ENCODE measurements around the gene CCT7. TPM values are rescaled to one million over a fixed set of nuclear protein-coding genes. Genes with fewer than 3 reads are reported as not detected.

The CCT7 gene
- total and polyA plus RNA-seq, 4 experiments from 2014 or later: 187 to 400 (median 213) TPM

DNA sequence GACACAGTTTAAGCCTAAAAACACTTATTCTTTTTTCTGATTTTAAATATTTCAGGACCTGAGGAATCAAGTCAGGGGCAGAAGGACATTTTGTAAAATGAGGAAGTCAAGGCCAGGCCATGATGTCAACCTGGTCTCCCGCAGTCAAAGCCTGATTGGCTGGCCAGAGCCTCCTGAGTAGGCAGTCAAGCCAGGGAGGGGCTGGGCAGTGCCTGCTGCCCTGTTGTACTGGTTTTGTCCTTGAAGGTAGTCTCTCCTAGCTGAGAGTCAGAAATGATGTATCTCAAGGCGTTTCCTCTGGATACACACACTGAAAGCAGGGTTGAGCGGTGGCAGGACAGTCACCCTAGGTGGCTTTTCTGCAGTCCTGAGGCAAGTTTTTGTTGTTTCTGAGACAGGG is 19.8 kb downstream of the CCT7 start:
- Histone ChIP-seq H3K4me1 (ENCODE audit: insufficient read depth, low read length) (peaks cover 8% of the 10 kb centered on the region), H3K9me3 (ENCODE audit: control insufficient read depth in 1 of 2, low read length in 2 of 2) (no peaks in the 10 kb centered on the region), H3K4me3 (ENCODE audit: low read length in 2 of 2) (no peak overlapping the region), H3K27me3 (ENCODE audit: insufficient read depth, low read length) (no peaks in the 10 kb centered on the region), H3K27ac (ENCODE audit: low read depth, low read length) (no peak overlapping the region), H3K36me3 (ENCODE audit: insufficient read depth, low read length) (peaks cover 42% of the 10 kb centered on the region)
- Mint-ChIP-seq H3K4me3 (no peak overlapping the region), H3K36me3 (peaks cover 38 to 48% of the 10 kb centered on the region in 2 donors), H3K27ac (no peak overlapping the region), H3K4me1 (peaks cover 1 to 21% (median 5%) of the 10 kb centered on the region in 4 donors), H3K9me3 (peaks cover 0 to 2% (median 0%) of the 10 kb centered on the region in 8 donors), H3K27me3 (no peaks in the 10 kb centered on the region)
- ChIA-PET POLR2A (ENCODE audit: partially characterized antibody) (interaction anchor here (1.8 kb wide), 1 partner anchor 19 kb away, joined by 11 read pairs; the partner anchor contains the start of gene CCT7), CTCF (ENCODE audit: partially characterized antibody) (interaction anchor here (1.4 kb wide), 1 partner anchor 18 kb away, joined by 3 read pairs; no protein-coding TSS in a partner anchor)
- DNase-seq: no peak
- intact Hi-C loops (cut with micrococcal nuclease): no loop called here

DNA sequence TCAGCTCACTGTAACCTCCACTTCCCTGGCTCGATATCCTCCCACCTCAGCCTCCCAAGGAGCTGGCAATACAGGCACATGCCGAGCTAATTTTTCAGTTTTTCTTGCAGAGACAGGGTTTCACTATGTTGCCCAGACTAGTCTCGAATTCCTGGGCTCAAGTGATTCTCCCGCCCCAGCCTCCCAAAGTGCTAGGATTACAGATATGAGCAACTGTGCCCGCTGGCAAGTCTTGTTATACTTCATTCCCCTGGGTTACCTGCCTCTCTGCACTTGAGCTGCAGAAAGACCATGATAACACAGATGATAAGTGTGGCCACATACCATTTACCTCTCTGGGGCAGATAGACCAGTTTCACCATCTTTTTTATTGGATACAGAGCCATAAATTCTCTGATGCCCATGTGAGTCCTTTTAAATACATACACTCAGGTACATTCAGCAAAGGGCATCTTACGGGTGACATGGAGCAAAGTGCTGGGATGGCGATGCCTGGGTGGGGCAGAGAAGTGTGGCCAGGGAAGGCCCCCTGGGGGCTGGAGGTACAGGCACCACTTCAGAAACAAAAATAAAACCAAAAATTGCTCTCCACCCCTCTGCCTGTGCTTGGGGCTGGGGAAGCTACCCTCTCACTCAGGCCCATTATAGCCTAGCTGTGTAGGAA is 20.4 kb downstream of the CCT7 start:
- CTCF ChIA-PET (ENCODE audit: partially characterized antibody): interaction anchor here (1.4 kb wide), 1 partner anchor 19 kb away, joined by 3 read pairs; no protein-coding TSS in a partner anchor
- Mint-ChIP-seq H3K9me3 (peaks cover 0 to 2% (median 0%) of the 10 kb centered on the region in 8 donors), H3K4me3 (no peak overlapping the region), H3K27me3 (no peaks in the 10 kb centered on the region), H3K27ac (peak overlapping the region in 2 of 7 donors; percentile 29 to 48), H3K36me3 (peaks cover 34 to 43% of the 10 kb centered on the region in 2 donors), H3K4me1 (peaks cover 1 to 21% (median 5%) of the 10 kb centered on the region in 4 donors)
- H3K9me3 ChIP-seq (ENCODE audit: control insufficient read depth in 1 of 2, low read length in 2 of 2): no peaks in the 10 kb centered on the region
- no peaks in the 10 kb centered on the region for H3K27me3 ChIP-seq (ENCODE audit: insufficient read depth, low read length)
- peaks cover 8% of the 10 kb centered on the region for H3K4me1 ChIP-seq (ENCODE audit: insufficient read depth, low read length)
- no peak for DNase-seq
- peaks cover 36% of the 10 kb centered on the region for H3K36me3 ChIP-seq (ENCODE audit: insufficient read depth, low read length)
- H3K4me3 ChIP-seq (ENCODE audit: low read length in 2 of 2): no peak overlapping the region
- POLR2A ChIA-PET (ENCODE audit: partially characterized antibody): interaction anchor here (1.8 kb wide), 1 partner anchor 20 kb away, joined by 11 read pairs; the partner anchor contains the start of gene CCT7
- no peak overlapping the region for H3K27ac ChIP-seq (ENCODE audit: low read depth, low read length)
- intact Hi-C loops (cut with micrococcal nuclease): no loop called here

DNA sequence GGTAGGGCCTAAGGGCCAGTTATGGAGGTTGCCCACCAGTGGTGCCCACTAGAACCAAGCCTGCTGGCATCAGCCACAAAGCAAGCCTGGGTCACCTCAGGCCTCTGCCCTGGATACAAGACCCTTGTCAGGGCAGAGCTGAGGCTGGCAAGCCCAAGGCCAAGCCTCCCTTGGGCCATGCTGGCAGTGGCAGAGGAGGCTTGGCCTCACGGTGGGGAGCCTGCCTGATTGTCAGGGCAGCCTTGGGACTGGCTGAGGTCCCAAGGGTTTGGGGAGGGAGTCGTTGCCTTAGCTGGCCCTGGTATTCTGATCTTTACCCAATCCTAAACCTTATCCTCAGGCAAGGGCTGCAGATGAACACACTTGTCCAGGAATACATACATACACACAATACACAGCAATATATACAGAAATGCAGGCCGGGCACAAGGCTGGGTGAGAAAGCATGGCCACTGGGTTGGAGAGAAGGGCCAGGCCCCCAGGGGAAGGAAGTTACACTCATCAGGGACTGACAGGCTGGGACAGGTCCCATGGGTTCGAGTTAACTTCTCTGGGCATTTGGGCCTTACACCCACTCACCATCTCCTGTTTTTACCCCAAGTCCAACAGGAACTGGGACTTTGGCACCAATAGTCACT is 21.0 kb downstream of the CCT7 start:
- no peak for DNase-seq
- Mint-ChIP-seq H3K36me3 (peaks cover 27 to 37% of the 10 kb centered on the region in 2 donors), H3K9me3 (peaks cover 0 to 2% (median 0%) of the 10 kb centered on the region in 8 donors), H3K4me3 (no peak overlapping the region), H3K4me1 (peaks cover 1 to 21% (median 5%) of the 10 kb centered on the region in 4 donors), H3K27me3 (no peaks in the 10 kb centered on the region), H3K27ac (peak overlapping the region in 1 of 7 donors; percentile 29)
- peaks cover 8% of the 10 kb centered on the region for H3K4me1 ChIP-seq (ENCODE audit: insufficient read depth, low read length)
- H3K36me3 ChIP-seq (ENCODE audit: insufficient read depth, low read length): peaks cover 30% of the 10 kb centered on the region
- H3K27me3 ChIP-seq (ENCODE audit: insufficient read depth, low read length): no peaks in the 10 kb centered on the region
- intact Hi-C loops (cut with micrococcal nuclease): no loop called here
- no peak overlapping the region for H3K27ac ChIP-seq (ENCODE audit: low read depth, low read length)
- ChIA-PET CTCF (ENCODE audit: partially characterized antibody) (no interaction called here), POLR2A (ENCODE audit: partially characterized antibody) (no interaction called here)
- H3K4me3 ChIP-seq (ENCODE audit: low read length in 2 of 2): no peak overlapping the region
- H3K9me3 ChIP-seq (ENCODE audit: control insufficient read depth in 1 of 2, low read length in 2 of 2): no peaks in the 10 kb centered on the region

DNA sequence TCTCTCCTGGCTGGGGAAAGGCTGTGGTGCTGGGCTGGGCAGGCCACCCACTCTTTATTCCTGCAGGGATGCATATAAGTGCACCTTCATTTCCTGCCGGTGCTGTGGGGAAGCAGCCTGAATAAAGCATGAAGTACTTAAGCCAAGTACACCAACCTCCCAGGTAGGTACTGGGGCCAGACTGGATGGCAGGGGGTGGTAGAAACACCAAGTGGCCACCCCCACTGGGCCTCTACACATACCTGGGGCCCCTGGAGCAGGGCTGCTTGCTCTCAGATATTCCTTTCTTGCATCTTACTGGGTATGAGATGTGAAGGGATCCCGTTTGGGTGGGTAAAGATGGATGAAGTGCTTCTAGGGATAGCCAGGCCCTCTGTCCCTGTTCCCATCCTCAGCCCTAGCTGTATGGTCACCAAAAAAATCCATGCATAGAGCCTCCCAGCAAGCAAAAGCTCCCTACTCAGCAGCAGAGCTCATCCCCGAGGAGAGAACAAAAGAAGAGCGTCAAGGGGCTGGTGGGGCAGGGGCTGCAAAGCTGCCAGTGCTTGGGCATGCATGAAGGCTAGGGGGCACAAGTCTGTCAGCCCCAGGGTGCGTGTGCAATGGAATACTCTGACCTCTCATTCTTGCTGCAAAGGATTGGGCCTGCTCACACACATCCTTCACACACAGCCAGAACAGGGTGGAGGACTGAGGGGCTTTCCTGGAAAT is 22.0 kb downstream of the CCT7 start:
- Mint-ChIP-seq H3K27ac (peak overlapping the region in 5 of 7 donors; percentile 11 to 76 (median 62)), H3K4me1 (peaks cover 1 to 21% (median 5%) of the 10 kb centered on the region in 4 donors), H3K27me3 (no peaks in the 10 kb centered on the region), H3K9me3 (peaks cover 0 to 2% (median 0%) of the 10 kb centered on the region in 8 donors), H3K36me3 (peaks cover 20 to 27% of the 10 kb centered on the region in 2 donors), H3K4me3 (no peak overlapping the region)
- Histone ChIP-seq H3K27me3 (ENCODE audit: insufficient read depth, low read length) (no peaks in the 10 kb centered on the region), H3K36me3 (ENCODE audit: insufficient read depth, low read length) (peaks cover 20% of the 10 kb centered on the region), H3K9me3 (ENCODE audit: control insufficient read depth in 1 of 2, low read length in 2 of 2) (no peaks in the 10 kb centered on the region), H3K27ac (ENCODE audit: low read depth, low read length) (no peak overlapping the region), H3K4me3 (ENCODE audit: low read length in 2 of 2) (no peak overlapping the region), H3K4me1 (ENCODE audit: insufficient read depth, low read length) (peaks cover 8% of the 10 kb centered on the region)
- intact Hi-C loops (cut with micrococcal nuclease): no loop called here
- CTCF ChIA-PET (ENCODE audit: partially characterized antibody): interaction anchor here (3.6 kb wide), 1 partner anchor 33 kb away, joined by 13 read pairs; no protein-coding TSS in a partner anchor
- POLR2A ChIA-PET (ENCODE audit: partially characterized antibody): interaction anchor here (1.2 kb wide), 1 partner anchor 22 kb away, joined by 3 read pairs; the partner anchor contains the start of gene CCT7
- DNase-seq: no peak

DNA sequence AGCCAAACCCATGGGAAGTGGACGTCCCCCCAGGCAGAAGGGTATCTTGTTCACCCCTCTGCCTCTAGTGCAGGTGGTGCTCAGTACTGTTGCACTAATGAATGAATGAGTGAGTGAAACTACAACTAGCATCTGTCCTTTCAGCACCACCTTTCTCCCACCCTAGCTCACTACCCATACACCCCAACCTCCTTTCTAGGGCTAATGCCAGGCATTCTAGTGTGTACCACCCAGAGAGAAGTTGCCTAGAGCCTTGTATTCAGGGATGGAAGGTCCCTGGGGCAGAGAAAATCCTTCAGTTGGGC is 22.5 kb downstream of the CCT7 start:
- no peaks in the 10 kb centered on the region for H3K9me3 ChIP-seq (ENCODE audit: control insufficient read depth in 1 of 2, low read length in 2 of 2)
- no peak for DNase-seq
- no peak overlapping the region for H3K4me3 Mint-ChIP-seq
- H3K27me3 Mint-ChIP-seq: no peaks in the 10 kb centered on the region
- peaks cover 18 to 27% of the 10 kb centered on the region in 2 donors for H3K36me3 Mint-ChIP-seq
- no peaks in the 10 kb centered on the region for H3K27me3 ChIP-seq (ENCODE audit: insufficient read depth, low read length)
- peaks cover 15% of the 10 kb centered on the region for H3K36me3 ChIP-seq (ENCODE audit: insufficient read depth, low read length)
- peaks cover 1 to 21% (median 5%) of the 10 kb centered on the region in 4 donors for H3K4me1 Mint-ChIP-seq
- POLR2A ChIA-PET (ENCODE audit: partially characterized antibody): interaction anchor here (0.6 to 1.2 kb wide), 3 partner anchors 23 to 607 kb away, joined by 3 read pairs; partner anchors contain the start of genes ALMS1 and CCT7
- intact Hi-C loops (cut with micrococcal nuclease): no loop called here
- H3K27ac Mint-ChIP-seq: peak overlapping the region in 5 of 7 donors; percentile 10 to 76 (median 64)
- CTCF ChIA-PET (ENCODE audit: partially characterized antibody): interaction anchor here (1.1 to 3.6 kb wide), 2 partner anchors 18 to 33 kb away, joined by 3 to 13 read pairs; no protein-coding TSS in a partner anchor
- H3K9me3 Mint-ChIP-seq: peaks cover 0 to 2% (median 0%) of the 10 kb centered on the region in 8 donors
- H3K4me1 ChIP-seq (ENCODE audit: insufficient read depth, low read length): peaks cover 8% of the 10 kb centered on the region
- H3K27ac ChIP-seq (ENCODE audit: low read depth, low read length): no peak overlapping the region
- no peak overlapping the region for H3K4me3 ChIP-seq (ENCODE audit: low read length in 2 of 2)

DNA sequence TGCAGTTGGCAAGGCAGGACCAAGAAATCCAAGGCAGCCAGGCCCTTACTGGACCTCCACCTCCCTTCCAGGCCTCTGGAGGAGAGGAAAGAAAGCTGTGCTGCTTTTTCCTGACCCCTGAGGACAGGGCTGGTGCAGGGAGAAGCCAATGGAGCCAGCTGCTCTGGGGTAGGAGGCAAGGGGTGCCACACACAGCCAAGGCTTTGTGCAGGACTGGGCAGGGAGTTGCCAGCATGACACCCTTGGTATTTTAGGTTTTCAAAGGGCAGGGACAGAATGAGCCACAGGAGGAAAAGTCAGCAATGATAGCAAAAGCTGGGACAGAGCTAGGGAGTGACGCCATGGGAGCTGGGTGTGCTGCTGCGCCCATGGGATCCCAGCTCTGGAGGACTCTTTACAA is 22.9 kb downstream of the CCT7 start:
- ChIA-PET POLR2A (ENCODE audit: partially characterized antibody) (interaction anchor here (0.6 to 1.8 kb wide), 4 partner anchors 11 to 606 kb away, joined by 3 to 8 read pairs (median 3); partner anchors contain the start of genes ALMS1 and CCT7), CTCF (ENCODE audit: partially characterized antibody) (interaction anchor here (1.1 to 3.6 kb wide), 2 partner anchors 18 to 32 kb away, joined by 3 to 13 read pairs; no protein-coding TSS in a partner anchor)
- H3K4me3 ChIP-seq (ENCODE audit: low read length in 2 of 2): no peak overlapping the region
- intact Hi-C loops (cut with micrococcal nuclease): no loop called here
- peaks cover 8% of the 10 kb centered on the region for H3K4me1 ChIP-seq (ENCODE audit: insufficient read depth, low read length)
- Mint-ChIP-seq H3K4me1 (peaks cover 1 to 21% (median 5%) of the 10 kb centered on the region in 4 donors), H3K4me3 (no peak overlapping the region), H3K27me3 (no peaks in the 10 kb centered on the region), H3K36me3 (peaks cover 17 to 26% of the 10 kb centered on the region in 2 donors), H3K9me3 (peaks cover 0 to 2% (median 0%) of the 10 kb centered on the region in 8 donors), H3K27ac (peak overlapping the region in 4 of 7 donors; percentile 51 to 76 (median 70))
- H3K9me3 ChIP-seq (ENCODE audit: control insufficient read depth in 1 of 2, low read length in 2 of 2): no peaks in the 10 kb centered on the region
- peaks cover 11% of the 10 kb centered on the region for H3K36me3 ChIP-seq (ENCODE audit: insufficient read depth, low read length)
- no peak for DNase-seq
- no peaks in the 10 kb centered on the region for H3K27me3 ChIP-seq (ENCODE audit: insufficient read depth, low read length)
- H3K27ac ChIP-seq (ENCODE audit: low read depth, low read length): no peak overlapping the region

Data from CD4-positive, alpha-beta memory T cell (primary cell).